ENCODE data around the gene LILRB1. TPM values are rescaled to one million over a fixed set of nuclear protein-coding genes. Genes with fewer than 3 reads are reported as not detected.

The LILRB1 gene
- total RNA-seq, 4 donors from 2014 or later = 2.4 to 20.7 (median 3.4) TPM

Small RNA genes within 50 kb of the gene (small RNA-seq; reads per million reads assigned to genes)
- gene AC245036.3 (not detected), gene MIR8061 (not detected)

Other genes with a start within 250 kb of the LILRB1 start
- under 1 TPM in 1 of 4 donors, not detected in 3; 0.19 TPM for gene TTYH1, start 215.0 kb upstream of the LILRB1 start, total RNA-seq
- 100 to 1,000 TPM in 1 of 4 donors, 10 to 100 TPM in 3; 55.1 to 233 (median 69.4) TPM for gene LENG8, start 181.3 kb upstream of the LILRB1 start, total RNA-seq
- 1 to 10 TPM; 4.2 to 9.6 (median 6.7) TPM for gene LENG9, start 166.7 kb upstream of the LILRB1 start, total RNA-seq
- gene CDC42EP5, start 157.2 kb upstream of the LILRB1 start, total RNA-seq = 10 to 100 TPM in 2 of 4 donors, 1 to 10 TPM in 1, under 1 TPM in 1; 0.98 to 11.6 (median 9.8) TPM
- not detected for gene LAIR2, start 127.7 kb upstream of the LILRB1 start, total RNA-seq
- gene LILRA2, start 56.7 kb upstream of the LILRB1 start, total RNA-seq = 10 to 100 TPM in 1 of 4 donors, 1 to 10 TPM in 3; 1.9 to 13.4 (median 5.1) TPM
- gene LILRA1, start 36.9 kb upstream of the LILRB1 start, total RNA-seq = 1 to 10 TPM in 2 of 4 donors, not detected in 2; 1.1 to 4.8 TPM
- 10 to 100 TPM in 3 of 4 donors, 1 to 10 TPM in 1; 8.1 to 43.0 (median 11.7) TPM for gene LILRB4, start 32.5 kb downstream of the LILRB1 start, total RNA-seq
- gene KIR3DL3, start 94.0 kb downstream of the LILRB1 start, total RNA-seq = not detected
- gene KIR2DL3, start 108.0 kb downstream of the LILRB1 start, total RNA-seq = not detected
- gene KIR2DL1, start 139.3 kb downstream of the LILRB1 start, total RNA-seq = not detected
- gene KIR2DL4, start 173.1 kb downstream of the LILRB1 start, total RNA-seq = under 1 TPM in 2 of 4 donors, not detected in 2; 0.34 to 0.75 TPM
- not detected for gene KIR3DL1, start 186.0 kb downstream of the LILRB1 start, total RNA-seq
- gene KIR2DS4, start 202.2 kb downstream of the LILRB1 start, total RNA-seq = not detected
- gene KIR3DL2, start 220.0 kb downstream of the LILRB1 start, total RNA-seq = not detected
- 1 to 10 TPM in 3 of 4 donors, not detected in 1; 3.8 to 4.2 (median 3.9) TPM for gene FCAR, start 243.8 kb downstream of the LILRB1 start, total RNA-seq

All from subcutaneous adipose tissue (tissue), 4 donors.